SK-N-SH (cell line): ENCODE data around the gene PRMT2. TPM values are rescaled to one million over a fixed set of nuclear protein-coding genes. Genes with fewer than 3 reads are reported as not detected.

Source experiments
- CTCF ChIA-PET: fragments of 300-600, 350-600 bp; formaldehyde crosslinking; extraction: SDS; loops from one replicate; lab custom pipeline; 2021; lab: Yijun Ruan, JAX
- POLR2A ChIA-PET: fragments of 350-600 bp; sonication (Branson Sonifier 250); formaldehyde crosslinking; extraction: SDS; loops from one replicate; lab custom pipeline; 2020; ENCODE audit warnings: antibody characterized with exemption, inconsistent platforms; lab: Yijun Ruan, JAX
- DNase-seq: peaks from one replicate; pipeline ENCODE4 v3.0.0; 2012
- H2AFZ ChIP-seq: fragments of 200-600 bp; sonication (generic); 2 replicates; pipeline ENCODE4 v1.8.1; 2016; ENCODE audit warnings: antibody characterized with exemption, mild to moderate bottlenecking, low read depth
- H3F3A ChIP-seq: fragments of 200-600 bp; sonication (generic); replicated peaks from 2 replicates; pipeline ENCODE3; 2016; ENCODE audit warnings: antibody characterized with exemption, mild to moderate bottlenecking; ENCODE audit not compliant: insufficient read depth
- H3K27ac ChIP-seq, 2 experiments: fragments of 200-500 bp in 1 of 2; fragments of 200-600 bp in 1 of 2; sonication (Bioruptor generic) in 1 of 2; sonication (generic), shearing (Covaris generic) in 1 of 2; 2 replicates each; pipeline versions ENCODE4 v1.5.1 to v1.6.1; 2014 to 2016; ENCODE audit warnings: low read depth in 2 of 2, inconsistent platforms in 1 of 2, low read length in 1 of 2, mild to moderate bottlenecking in 1 of 2, mixed read lengths in 1 of 2
- H3K27me3 ChIP-seq: fragments of 200-600 bp; sonication (generic), shearing (Covaris generic); 2 replicates; pipeline ENCODE4 v1.6.1; 2016; ENCODE audit warnings: mixed run types; ENCODE audit not compliant: insufficient read depth
- H3K36me3 ChIP-seq, 2 experiments: fragments of 200-500 bp in 1 of 2; fragments of 200-600 bp in 1 of 2; sonication (Bioruptor generic) in 1 of 2; sonication (generic) in 1 of 2; replicated peaks in 1 of 2; 2 replicates each; pipeline versions ENCODE3 to v1.5.1; 2014 to 2016; ENCODE audit warnings: low read length in 1 of 2, mild to moderate bottlenecking in 1 of 2; ENCODE audit not compliant: insufficient read depth in 2 of 2, control insufficient read depth in 1 of 2
- H3K4me1 ChIP-seq, 2 experiments: fragments of 200-500 bp in 1 of 2; fragments of 200-600 bp in 1 of 2; sonication (Bioruptor generic) in 1 of 2; sonication (generic), shearing (Covaris generic) in 1 of 2; 2 replicates each; pipeline versions ENCODE4 v1.5.1 to v1.6.1; 2014 to 2016; ENCODE audit warnings: low read depth in 1 of 2, low read length in 1 of 2, mixed run types in 1 of 2; ENCODE audit not compliant: insufficient read depth in 2 of 2, control insufficient read depth in 1 of 2
- H3K4me2 ChIP-seq: fragments of 200-600 bp; sonication (generic), shearing (Covaris generic); 2 replicates; pipeline ENCODE4 v1.6.1; 2017; ENCODE audit warnings: mixed run types
- H3K4me3 ChIP-seq, 2 experiments: fragments of 200-500 bp in 1 of 2; fragments of 200-600 bp in 1 of 2; sonication (Bioruptor generic) in 1 of 2; sonication (generic), shearing (Covaris generic) in 1 of 2; 2 replicates each; pipeline versions ENCODE4 v1.5.1 to v1.8.1; 2014 to 2016; ENCODE audit warnings: low read depth in 2 of 2, inconsistent platforms in 1 of 2, low read length in 1 of 2, mild to moderate bottlenecking in 1 of 2, mixed read lengths in 1 of 2, moderate library complexity in 1 of 2
- H3K79me2 ChIP-seq: fragments of 200-600 bp; sonication (generic); 2 replicates; pipeline ENCODE4 v1.8.1; 2017; ENCODE audit warnings: mild to moderate bottlenecking; ENCODE audit not compliant: insufficient read depth
- H3K9ac ChIP-seq: fragments of 200-600 bp; sonication (generic); 2 replicates; pipeline ENCODE4 v1.6.1; 2017; ENCODE audit warnings: mixed run types
- H3K9me2 ChIP-seq: fragments of 200-600 bp; sonication (generic); 2 replicates; pipeline ENCODE4 v1.6.1; 2017; ENCODE audit warnings: mixed run types
- H3K9me3 ChIP-seq: fragments of 200-600 bp; sonication (generic); 2 replicates; pipeline ENCODE4 v1.6.1; 2017; ENCODE audit warnings: mixed run types, mild to moderate bottlenecking, moderate library complexity
- H4K20me1 ChIP-seq: fragments of 200-600 bp; sonication (generic); 2 replicates; pipeline ENCODE4 v1.6.1; 2017; ENCODE audit warnings: mild to moderate bottlenecking, mixed run types; ENCODE audit not compliant: insufficient read depth
- ELF1 ChIP-seq: IDR thresholded peaks from 2 replicates; pipeline ENCODE4 v1.4.0; 2012
- FOXJ3 ChIP-seq: sonication (generic); formaldehyde crosslinking; IDR thresholded peaks from 2 replicates; pipeline ENCODE4 v1.5.1; 2020; ENCODE audit warnings: mild to moderate bottlenecking, missing genetic modification reagents
- FOXM1 ChIP-seq: IDR thresholded peaks from 2 replicates; pipeline ENCODE4 v1.4.0; 2012; ENCODE audit warnings: low read depth, mild to moderate bottlenecking
- JUND ChIP-seq: IDR thresholded peaks from 2 replicates; pipeline ENCODE4 v1.4.0; 2012
- POLR2AphosphoS5 ChIP-seq: IDR thresholded peaks from 2 replicates; pipeline ENCODE4 v1.6.1; 2012; ENCODE audit warnings: low read depth, low read length
- RAD21 ChIP-seq: IDR thresholded peaks from 2 replicates; pipeline ENCODE4 v1.6.1; 2012; ENCODE audit warnings: mild to moderate bottlenecking, low read length
- RCOR1 ChIP-seq: fragments of 150-350 bp; IDR thresholded peaks from 2 replicates; pipeline ENCODE4 v1.6.1; 2017; ENCODE audit warnings: antibody characterized with exemption, low read length
- RXRA ChIP-seq: IDR thresholded peaks from 2 replicates; pipeline ENCODE4 v1.4.0; 2012; ENCODE audit warnings: low read depth, mild to moderate bottlenecking, borderline replicate concordance
- SIN3A ChIP-seq: IDR thresholded peaks from 2 replicates; pipeline ENCODE4 v1.6.1; 2012; ENCODE audit warnings: low read depth, mild to moderate bottlenecking, low read length, moderate library complexity, borderline replicate concordance
- TAF1 ChIP-seq: IDR thresholded peaks from 2 replicates; pipeline ENCODE4 v1.6.1; 2012; ENCODE audit warnings: low read depth, mild to moderate bottlenecking, low read length, moderate library complexity, borderline replicate concordance
- TCF12 ChIP-seq: IDR thresholded peaks from 2 replicates; pipeline ENCODE4 v1.4.0; 2012
- TEAD4 ChIP-seq: IDR thresholded peaks from 2 replicates; pipeline ENCODE4 v1.4.0; 2012; ENCODE audit warnings: mild to moderate bottlenecking, borderline replicate concordance; ENCODE audit not compliant: insufficient read depth
- WGBS: methylation state at CpG from one replicate; pipeline ENCODE4 v1.1.6; 2017; ENCODE audit warnings: low lambda C conversion rate; 5-methylcytosine and 5-hydroxymethylcytosine counted together
- polyA plus RNA-seq, 3 experiments: library from polyadenylated mRNA; depleted of rRNA; stranded (reverse); fragments of >200 nt; gene quantifications; 2 replicates each; pipeline ENCODE4 v1.2.3, GENCODE V29; 2012
- TF ChIP-seq, protein P1 (sequence below): fragments of 150-350 bp; IDR thresholded peaks from 2 replicates; pipeline ENCODE4 v1.6.1; 2016; ENCODE audit warnings: mild to moderate bottlenecking, low read depth, low read length
- TF ChIP-seq, protein P2 (sequence below): IDR thresholded peaks from 2 replicates; pipeline ENCODE4; 2012
- TF ChIP-seq, protein P3 (sequence below): IDR thresholded peaks from 2 replicates; pipeline ENCODE4 v1.6.1; 2012; ENCODE audit warnings: mild to moderate bottlenecking, low read depth, low read length, moderate library complexity
- TF ChIP-seq, protein P4 (sequence below): IDR thresholded peaks from 2 replicates; pipeline ENCODE4 v1.4.0; 2012; ENCODE audit warnings: low read depth, borderline replicate concordance

PRMT2 gene
- polyA plus RNA-seq, 1 of the 3 experiments (the other 2 are of a cell fraction): 278 TPM

DNA sequence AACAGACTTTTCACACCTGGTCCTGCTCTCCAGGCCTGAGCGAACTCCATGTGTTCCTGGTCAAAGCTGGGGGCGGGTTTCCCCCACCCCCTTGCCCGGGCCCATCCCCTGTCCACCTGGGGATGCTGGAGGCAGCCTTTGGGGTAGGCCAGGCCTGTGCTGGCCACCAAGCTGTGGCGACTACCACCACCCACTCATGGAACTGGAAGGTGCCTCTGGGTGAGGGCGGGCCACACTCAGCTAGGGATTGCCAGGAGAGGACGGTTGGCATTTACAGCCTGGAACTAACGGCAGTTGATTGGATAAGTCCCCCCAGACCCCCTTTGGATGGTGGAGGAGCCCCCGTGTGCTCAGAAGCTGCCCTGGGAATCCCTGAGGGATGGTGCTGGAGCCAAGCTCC, 38.4 kb upstream of the PRMT2 start:
- Histone ChIP-seq H2AFZ (no peak overlapping the region), H3K79me2 (no peaks in the 10 kb centered on the region), H3K36me3 (no peaks in the 10 kb centered on the region), H3K27ac (no peak overlapping the region), H3K9me3 (no peaks in the 10 kb centered on the region), H3K4me1 (peaks cover 7 to 18% of the 10 kb centered on the region in 2 experiments), H3F3A (no peaks in the 10 kb centered on the region), H3K4me2 (no peak overlapping the region), H3K9ac (no peak overlapping the region), H4K20me1 (no peaks in the 10 kb centered on the region), H3K27me3 (no peaks in the 10 kb centered on the region), H3K9me2 (no peaks in the 10 kb centered on the region), H3K4me3 (no peak overlapping the region)
- 60% methylated on average over 2 of the region's 8 CpGs for WGBS
- TF ChIP-seq, protein P1, sequence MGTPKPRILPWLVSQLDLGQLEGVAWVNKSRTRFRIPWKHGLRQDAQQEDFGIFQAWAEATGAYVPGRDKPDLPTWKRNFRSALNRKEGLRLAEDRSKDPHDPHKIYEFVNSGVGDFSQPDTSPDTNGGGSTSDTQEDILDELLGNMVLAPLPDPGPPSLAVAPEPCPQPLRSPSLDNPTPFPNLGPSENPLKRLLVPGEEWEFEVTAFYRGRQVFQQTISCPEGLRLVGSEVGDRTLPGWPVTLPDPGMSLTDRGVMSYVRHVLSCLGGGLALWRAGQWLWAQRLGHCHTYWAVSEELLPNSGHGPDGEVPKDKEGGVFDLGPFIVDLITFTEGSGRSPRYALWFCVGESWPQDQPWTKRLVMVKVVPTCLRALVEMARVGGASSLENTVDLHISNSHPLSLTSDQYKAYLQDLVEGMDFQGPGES: no peak
- TF ChIP-seq RXRA (no peak), FOXM1 (no peak), POLR2AphosphoS5 (no peak), SIN3A (no peak), RAD21 (no peak), JUND (no peak), TAF1 (no peak), FOXJ3 (CRISPR knock-in tag) (no peak), TCF12 (no peak), RCOR1 (no peak), ELF1 (no peak), TEAD4 (no peak)
- TF ChIP-seq, protein P2, sequence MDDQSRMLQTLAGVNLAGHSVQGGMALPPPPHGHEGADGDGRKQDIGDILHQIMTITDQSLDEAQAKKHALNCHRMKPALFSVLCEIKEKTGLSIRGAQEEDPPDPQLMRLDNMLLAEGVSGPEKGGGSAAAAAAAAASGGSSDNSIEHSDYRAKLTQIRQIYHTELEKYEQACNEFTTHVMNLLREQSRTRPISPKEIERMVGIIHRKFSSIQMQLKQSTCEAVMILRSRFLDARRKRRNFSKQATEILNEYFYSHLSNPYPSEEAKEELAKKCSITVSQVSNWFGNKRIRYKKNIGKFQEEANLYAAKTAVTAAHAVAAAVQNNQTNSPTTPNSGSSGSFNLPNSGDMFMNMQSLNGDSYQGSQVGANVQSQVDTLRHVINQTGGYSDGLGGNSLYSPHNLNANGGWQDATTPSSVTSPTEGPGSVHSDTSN: no peak
- TF ChIP-seq, protein P3, sequence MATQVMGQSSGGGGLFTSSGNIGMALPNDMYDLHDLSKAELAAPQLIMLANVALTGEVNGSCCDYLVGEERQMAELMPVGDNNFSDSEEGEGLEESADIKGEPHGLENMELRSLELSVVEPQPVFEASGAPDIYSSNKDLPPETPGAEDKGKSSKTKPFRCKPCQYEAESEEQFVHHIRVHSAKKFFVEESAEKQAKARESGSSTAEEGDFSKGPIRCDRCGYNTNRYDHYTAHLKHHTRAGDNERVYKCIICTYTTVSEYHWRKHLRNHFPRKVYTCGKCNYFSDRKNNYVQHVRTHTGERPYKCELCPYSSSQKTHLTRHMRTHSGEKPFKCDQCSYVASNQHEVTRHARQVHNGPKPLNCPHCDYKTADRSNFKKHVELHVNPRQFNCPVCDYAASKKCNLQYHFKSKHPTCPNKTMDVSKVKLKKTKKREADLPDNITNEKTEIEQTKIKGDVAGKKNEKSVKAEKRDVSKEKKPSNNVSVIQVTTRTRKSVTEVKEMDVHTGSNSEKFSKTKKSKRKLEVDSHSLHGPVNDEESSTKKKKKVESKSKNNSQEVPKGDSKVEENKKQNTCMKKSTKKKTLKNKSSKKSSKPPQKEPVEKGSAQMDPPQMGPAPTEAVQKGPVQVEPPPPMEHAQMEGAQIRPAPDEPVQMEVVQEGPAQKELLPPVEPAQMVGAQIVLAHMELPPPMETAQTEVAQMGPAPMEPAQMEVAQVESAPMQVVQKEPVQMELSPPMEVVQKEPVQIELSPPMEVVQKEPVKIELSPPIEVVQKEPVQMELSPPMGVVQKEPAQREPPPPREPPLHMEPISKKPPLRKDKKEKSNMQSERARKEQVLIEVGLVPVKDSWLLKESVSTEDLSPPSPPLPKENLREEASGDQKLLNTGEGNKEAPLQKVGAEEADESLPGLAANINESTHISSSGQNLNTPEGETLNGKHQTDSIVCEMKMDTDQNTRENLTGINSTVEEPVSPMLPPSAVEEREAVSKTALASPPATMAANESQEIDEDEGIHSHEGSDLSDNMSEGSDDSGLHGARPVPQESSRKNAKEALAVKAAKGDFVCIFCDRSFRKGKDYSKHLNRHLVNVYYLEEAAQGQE: no peak
- TF ChIP-seq, protein P4, sequence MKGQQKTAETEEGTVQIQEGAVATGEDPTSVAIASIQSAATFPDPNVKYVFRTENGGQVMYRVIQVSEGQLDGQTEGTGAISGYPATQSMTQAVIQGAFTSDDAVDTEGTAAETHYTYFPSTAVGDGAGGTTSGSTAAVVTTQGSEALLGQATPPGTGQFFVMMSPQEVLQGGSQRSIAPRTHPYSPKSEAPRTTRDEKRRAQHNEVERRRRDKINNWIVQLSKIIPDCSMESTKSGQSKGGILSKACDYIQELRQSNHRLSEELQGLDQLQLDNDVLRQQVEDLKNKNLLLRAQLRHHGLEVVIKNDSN: no peak
- ChIA-PET POLR2A (no interaction called here), CTCF (no interaction called here)
- DNase-seq: no peak
